K562 (cell line): Measurements from ENCODE around the gene ARSA. TPM values are rescaled to one million over a fixed set of nuclear protein-coding genes. Genes with fewer than 3 reads are reported as not detected.

Experiments used
- CAMTA2 ChIP-seq: fragments of 250-450 bp; sonication (Bioruptor Pico); conservative IDR thresholded peaks from 2 replicates; pipeline ENCODE4 v1.5.1; 2022
- CEBPB ChIP-seq: fragments of 450-650 bp; IDR thresholded peaks from 2 replicates; pipeline ENCODE4 v1.6.1; 2016; ENCODE audit warnings: missing genetic modification characterization, missing compliant biosample characterization
- CREB1 ChIP-seq, 2 experiments: sonication (generic) in 1 of 2; formaldehyde crosslinking in 1 of 2; IDR thresholded peaks; 2 replicates each; pipeline versions ENCODE4 v1.6.1 to v1.8.0; 2012 to 2022; ENCODE audit warnings: inconsistent platforms in 1 of 2, mild to moderate bottlenecking in 1 of 2, missing genetic modification reagents in 1 of 2, moderate library complexity in 1 of 2
- CTBP1 ChIP-seq: fragments of 450-650 bp; IDR thresholded peaks from 2 replicates; pipeline ENCODE4 v1.6.1; 2016; ENCODE audit warnings: borderline replicate concordance
- ELF2 ChIP-seq: fragments of 250-450 bp; sonication (Bioruptor Pico); IDR thresholded peaks from 2 replicates; pipeline ENCODE4 v1.5.0; 2021; ENCODE audit warnings: mild to moderate bottlenecking
- EP400 ChIP-seq: fragments of 450-650 bp; IDR thresholded peaks from 2 replicates; pipeline ENCODE4 v1.6.1; 2017; ENCODE audit warnings: antibody characterized with exemption, mild to moderate bottlenecking, moderate library complexity
- MAFG ChIP-seq: fragments of 450-650 bp; conservative IDR thresholded peaks from 2 replicates; pipeline ENCODE4 v1.6.1; 2016; ENCODE audit warnings: missing genetic modification characterization, missing compliant biosample characterization
- MTF1 ChIP-seq: fragments of 250-450 bp; sonication (Bioruptor Pico); IDR thresholded peaks from 2 replicates; pipeline ENCODE4 v1.9.0; 2021; ENCODE audit warnings: moderate library complexity, mild to moderate bottlenecking, inconsistent platforms, borderline replicate concordance
- MYC ChIP-seq, 2 experiments: fragments of 250-450 bp in 1 of 2; sonication (Bioruptor Pico) in 1 of 2; IDR thresholded peaks; 2 replicates each; pipeline versions ENCODE4 v1.5.1 to v1.6.1; 2012 to 2021; ENCODE audit warnings: low read depth in 2 of 2, borderline replicate concordance in 1 of 2, improper control_type of control experiment in 1 of 2, low read length in 1 of 2, mild to moderate bottlenecking in 1 of 2, moderate library complexity in 1 of 2
- NCOA1 ChIP-seq: fragments of 450-650 bp; IDR thresholded peaks from 2 replicates; pipeline ENCODE4 v1.6.1; 2016; ENCODE audit warnings: low read depth
- NEUROD1 ChIP-seq: fragments of 150-350 bp; IDR thresholded peaks from 2 replicates; pipeline ENCODE4 v1.6.1; 2014; ENCODE audit warnings: borderline replicate concordance, low read length, low read depth; ENCODE audit not compliant: partially characterized antibody
- NFE2 ChIP-seq: IDR thresholded peaks from 2 replicates; pipeline ENCODE4 v1.6.1; 2014; ENCODE audit warnings: antibody characterized with exemption, low read depth
- NR2C2 ChIP-seq, 2 experiments: fragments of 200-800 bp in 1 of 2; sonication (Bioruptor generic) in 1 of 2; sonication (generic) in 1 of 2; formaldehyde crosslinking in 1 of 2; IDR thresholded peaks; 2 replicates each; pipeline versions ENCODE4 v1.6.1 to v1.8.0; 2016 to 2022; ENCODE audit warnings: mild to moderate bottlenecking in 1 of 2, missing compliant biosample characterization in 1 of 2, missing genetic modification characterization in 1 of 2, missing genetic modification reagents in 1 of 2
- PTRF ChIP-seq: fragments of 450-650 bp; IDR thresholded peaks from 2 replicates; pipeline ENCODE4 v1.6.1; 2016; ENCODE audit warnings: mild to moderate bottlenecking, missing genetic modification characterization, missing compliant biosample characterization
- RBM34 ChIP-seq: fragments of 200-400 bp; formaldehyde crosslinking; IDR thresholded peaks from 2 replicates; pipeline ENCODE4 v1.6.1; 2018; ENCODE audit warnings: low read length, borderline replicate concordance; ENCODE audit not compliant: insufficient read depth
- TBP ChIP-seq: optimal IDR thresholded peaks from 2 replicates; pipeline ENCODE3; 2011; ENCODE audit warnings: low read depth, low read length, improper control_type of control experiment
- TCF7L2 ChIP-seq: fragments of 150-350 bp; IDR thresholded peaks from 2 replicates; pipeline ENCODE4 v1.6.1; 2016; ENCODE audit warnings: low read depth, mild to moderate bottlenecking, low read length, moderate library complexity
- TOE1 ChIP-seq, 2 experiments: fragments of 450-650 bp in 1 of 2; sonication (generic) in 1 of 2; formaldehyde crosslinking in 1 of 2; IDR thresholded peaks; 2 replicates each; pipeline versions ENCODE4 v1.7.1 to v1.8.0; 2016 to 2022; ENCODE audit warnings: borderline replicate concordance in 2 of 2, mild to moderate bottlenecking in 2 of 2, antibody characterized with exemption in 1 of 2, inconsistent platforms in 1 of 2, low read depth in 1 of 2, missing genetic modification reagents in 1 of 2, moderate library complexity in 1 of 2
- ZFP36 ChIP-seq: fragments of 150-350 bp; IDR thresholded peaks from 2 replicates; pipeline ENCODE4 v1.6.1; 2018; ENCODE audit warnings: low read length, low read depth; ENCODE audit not compliant: partially characterized antibody
- ZZZ3 ChIP-seq: fragments of 450-650 bp; IDR thresholded peaks from 2 replicates; pipeline ENCODE4 v1.6.1; 2016; ENCODE audit warnings: antibody characterized with exemption, mild to moderate bottlenecking, moderate library complexity
- polyA plus RNA-seq, 8 experiments: library from polyadenylated mRNA; depleted of rRNA in 4 of 8; stranded (reverse) in 5 of 8; unstranded in 3 of 8; fragments of >200 nt; fragmentation: Nextera tagmentation in 2 of 8; fragmentation: Illumina TruSeq in 1 of 8; extraction: Ambion mirVana in 2 of 8; extraction: Trizol in 1 of 8; gene quantifications; 2 replicates each; pipeline versions ENCODE4 v1.2.1 to v1.2.3, GENCODE V29; 2011 to 2014; ENCODE audit warnings: inconsistent platforms in 1 of 8, missing spikeins in 1 of 8
- total RNA-seq, 7 experiments: library from RNA; depleted of rRNA in 6 of 7; stranded (reverse); fragments of >200 nt in 6 of 7; fragmentation: Illumina TruSeq in 2 of 7; extraction: Trizol in 2 of 7; gene quantifications; 2 replicates each; pipeline versions ENCODE4 v1.2.1 to v1.2.3, GENCODE V29; 2011 to 2021; ENCODE audit warnings: low replicate concordance in 1 of 7
- TF ChIP-seq, protein P1 (sequence below): IDR thresholded peaks from 2 replicates; pipeline ENCODE4 v1.6.1; 2011; ENCODE audit warnings: borderline replicate concordance, low read depth, mild to moderate bottlenecking, moderate library complexity, low read length; ENCODE audit not compliant: insufficient read depth, poor library complexity, severe bottlenecking
- TF ChIP-seq, protein P2 (sequence below): sonication (generic); formaldehyde crosslinking; IDR thresholded peaks from 2 replicates; pipeline ENCODE4 v1.8.1; 2023; ENCODE audit warnings: mild to moderate bottlenecking, missing genetic modification reagents

ARSA gene
- total and polyA plus RNA-seq, 9 of the 15 experiments (the other 6 are each of a cell fraction or from before 2014, with no cell fraction given): 0.32 to 10.9 (median 1.8) TPM; not detected in 1

DNA sequence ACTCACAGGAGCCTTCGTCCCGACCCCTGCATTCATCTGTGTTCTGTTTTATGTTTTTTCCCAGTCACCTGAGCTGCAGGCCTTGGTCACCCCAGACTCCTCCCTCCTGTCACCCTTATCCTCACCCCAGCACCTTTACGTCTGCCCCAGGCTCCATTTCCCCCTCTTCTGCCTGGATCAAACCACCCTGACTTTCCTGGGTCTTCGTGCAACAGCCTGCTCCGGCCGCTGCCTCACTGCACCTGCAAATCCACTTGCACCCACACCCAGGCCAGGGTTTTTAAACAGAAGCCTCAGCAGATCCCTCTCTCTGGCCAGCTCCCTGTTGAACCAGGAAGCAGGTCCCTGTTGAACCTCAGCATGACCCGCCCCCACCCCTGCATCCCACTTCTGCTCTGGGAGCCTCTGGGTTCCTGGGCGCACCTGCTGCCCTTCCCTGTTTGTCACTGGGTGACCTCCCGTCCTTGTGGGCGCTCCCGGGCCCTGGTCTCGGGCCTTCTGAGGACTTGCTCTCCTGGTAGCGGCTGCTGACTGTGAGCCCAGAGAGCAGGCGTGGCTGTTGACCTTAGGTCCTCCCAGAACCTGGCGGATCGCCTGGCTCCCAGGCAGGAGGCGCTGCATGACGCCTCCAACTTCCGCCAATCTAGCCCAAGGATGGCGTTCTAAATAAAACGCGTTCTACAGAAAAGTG lies 14.5 kb downstream of the ARSA start (continued):
- TF ChIP-seq ZZZ3 (no peak), PTRF (no peak), TOE1 (IDR thresholded peaks at IDR 0.05; ENCODE audit: borderline replicate concordance) (no peak), TOE1 (CRISPR knock-in tag; IDR thresholded peaks at IDR 0.05; ENCODE audit: borderline replicate concordance, low read depth) (no peak), CREB1 (IDR thresholded peaks at IDR 0.05) (peak; percentile 76; the same call in 1 of the 2 replicates), CREB1 (CRISPR knock-in tag; IDR thresholded peaks at IDR 0.05) (peak; percentile 72; the same call in 1 of the 2 replicates), ELF2 (CRISPR knock-in tag) (0 out of 2 replicates have a peak, but pooled peaks have one; percentile 49), MYC (IDR thresholded peaks at IDR 0.05; ENCODE audit: low read depth, low read length) (peak; percentile 32; the same call in 1 of the 2 replicates), MYC (CRISPR knock-in tag; IDR thresholded peaks at IDR 0.05; ENCODE audit: borderline replicate concordance, low read depth) (no peak), NFE2 (no peak), CAMTA2 (CRISPR knock-in tag) (no peak), CEBPB (no peak), MTF1 (CRISPR knock-in tag) (no peak), NR2C2 (CRISPR knock-in tag; IDR thresholded peaks at IDR 0.05) (no peak), NR2C2 (tag; IDR thresholded peaks at IDR 0.05) (peak; percentile 62), TBP (peak; percentile 32), NCOA1 (no peak), ZFP36 (no peak), RBM34 (no peak), CTBP1 (peak; percentile 16; the same call in 1 of the 2 replicates), NEUROD1 (no peak), TCF7L2 (no peak), MAFG (tag) (no peak), EP400 (0 out of 2 replicates have a peak, but pooled peaks have one; percentile 32)
- TF ChIP-seq, protein P1, sequence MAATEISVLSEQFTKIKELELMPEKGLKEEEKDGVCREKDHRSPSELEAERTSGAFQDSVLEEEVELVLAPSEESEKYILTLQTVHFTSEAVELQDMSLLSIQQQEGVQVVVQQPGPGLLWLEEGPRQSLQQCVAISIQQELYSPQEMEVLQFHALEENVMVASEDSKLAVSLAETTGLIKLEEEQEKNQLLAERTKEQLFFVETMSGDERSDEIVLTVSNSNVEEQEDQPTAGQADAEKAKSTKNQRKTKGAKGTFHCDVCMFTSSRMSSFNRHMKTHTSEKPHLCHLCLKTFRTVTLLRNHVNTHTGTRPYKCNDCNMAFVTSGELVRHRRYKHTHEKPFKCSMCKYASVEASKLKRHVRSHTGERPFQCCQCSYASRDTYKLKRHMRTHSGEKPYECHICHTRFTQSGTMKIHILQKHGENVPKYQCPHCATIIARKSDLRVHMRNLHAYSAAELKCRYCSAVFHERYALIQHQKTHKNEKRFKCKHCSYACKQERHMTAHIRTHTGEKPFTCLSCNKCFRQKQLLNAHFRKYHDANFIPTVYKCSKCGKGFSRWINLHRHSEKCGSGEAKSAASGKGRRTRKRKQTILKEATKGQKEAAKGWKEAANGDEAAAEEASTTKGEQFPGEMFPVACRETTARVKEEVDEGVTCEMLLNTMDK: peak; percentile 51
- TF ChIP-seq, protein P2, sequence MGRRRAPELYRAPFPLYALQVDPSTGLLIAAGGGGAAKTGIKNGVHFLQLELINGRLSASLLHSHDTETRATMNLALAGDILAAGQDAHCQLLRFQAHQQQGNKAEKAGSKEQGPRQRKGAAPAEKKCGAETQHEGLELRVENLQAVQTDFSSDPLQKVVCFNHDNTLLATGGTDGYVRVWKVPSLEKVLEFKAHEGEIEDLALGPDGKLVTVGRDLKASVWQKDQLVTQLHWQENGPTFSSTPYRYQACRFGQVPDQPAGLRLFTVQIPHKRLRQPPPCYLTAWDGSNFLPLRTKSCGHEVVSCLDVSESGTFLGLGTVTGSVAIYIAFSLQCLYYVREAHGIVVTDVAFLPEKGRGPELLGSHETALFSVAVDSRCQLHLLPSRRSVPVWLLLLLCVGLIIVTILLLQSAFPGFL: no peak
